DMS53 (cell line): ENCODE measurements around the gene LHX8.

Source experiments
- DNase-seq: peaks from one replicate; lab custom pipeline; 2025; lab: John Stamatoyannopoulos, UW

The LHX8 gene

GRCh38 chr1:75203415-75204277 lies 69.5 kb downstream of the LHX8 start:
- DNase-seq, result peak; percentile 77

GRCh38 chr1:75208862-75209261 lies 74.7 kb downstream of the LHX8 start:
- DNase-seq, result peak; percentile 45
